ACHN (cell line): ENCODE measurements around the gene PRSS56.

Experiments
- DNase-seq: peaks from one replicate; pipeline ENCODE4 v3.0.0-alpha.2; 2015
- in situ Hi-C: cut with HindIII; loops from 2 replicates; pipeline ENCODE4 v1.10.0; 2017; ENCODE audit warnings: low sequenced_read_pairs, low pct_ligation_motif_present, low pct_unique_long_range_greater_than_20kb

Gene PRSS56

GRCh38 chr2:232519581-232520438 is at the start of gene PRSS56:
Gene PRSS56, plus strand, starts transcription at chr2:232520388. Its CDS starts 211 bp downstream, at chr2:232520599.
- in situ Hi-C loops: no loop called here
- no peak for DNase-seq

- in situ Hi-C loops: no loop called here
- DNase-seq: no peak
Observed at GRCh38 chr2:232473467-232473890, 46.7 kb upstream of the PRSS56 start.

GRCh38 chr2:232476045-232476444 is 44.1 kb upstream of the PRSS56 start:
- in situ Hi-C loops: no loop called here
- no peak for DNase-seq

GRCh38 chr2:232476791-232477190 is 43.4 kb upstream of the PRSS56 start:
- in situ Hi-C loops: no loop called here

GRCh38 chr2:232477751-232478510 is 42.3 kb upstream of the PRSS56 start:
- in situ Hi-C loops: no loop called here
- no peak for DNase-seq

More at GRCh38 chr2:232476791-232477190, 43.4 kb upstream of the PRSS56 start:
- DNase-seq: no peak

- DNase-seq: no peak
- in situ Hi-C loops: no loop called here
Observed at GRCh38 chr2:232478571-232479340, 41.4 kb upstream of the PRSS56 start.

GRCh38 chr2:232479341-232480200 is 40.6 kb upstream of the PRSS56 start:
- DNase-seq: no peak
- in situ Hi-C loops: no loop called here

- no peak for DNase-seq
- in situ Hi-C loops: no loop called here
Observed at GRCh38 chr2:232480201-232481190, 39.7 kb upstream of the PRSS56 start.

- in situ Hi-C loops: no loop called here
- DNase-seq: no peak
Observed at GRCh38 chr2:232481322-232482140, 38.7 kb upstream of the PRSS56 start.

- no peak for DNase-seq
- in situ Hi-C loops: no loop called here
Observed at GRCh38 chr2:232482301-232483238, 37.6 kb upstream of the PRSS56 start.

GRCh38 chr2:232483311-232483922 is 36.8 kb upstream of the PRSS56 start:
- in situ Hi-C loops: no loop called here
- DNase-seq: no peak

- DNase-seq: no peak
- in situ Hi-C loops: no loop called here
Observed at GRCh38 chr2:232483923-232484627, 36.1 kb upstream of the PRSS56 start.

GRCh38 chr2:232484628-232485347 is 35.4 kb upstream of the PRSS56 start:
- DNase-seq: no peak
- in situ Hi-C loops: no loop called here

- no peak for DNase-seq
- in situ Hi-C loops: no loop called here
Observed at GRCh38 chr2:232485348-232485756, 34.8 kb upstream of the PRSS56 start.
